ENCODE results near the gene RHAG.

DNA sequence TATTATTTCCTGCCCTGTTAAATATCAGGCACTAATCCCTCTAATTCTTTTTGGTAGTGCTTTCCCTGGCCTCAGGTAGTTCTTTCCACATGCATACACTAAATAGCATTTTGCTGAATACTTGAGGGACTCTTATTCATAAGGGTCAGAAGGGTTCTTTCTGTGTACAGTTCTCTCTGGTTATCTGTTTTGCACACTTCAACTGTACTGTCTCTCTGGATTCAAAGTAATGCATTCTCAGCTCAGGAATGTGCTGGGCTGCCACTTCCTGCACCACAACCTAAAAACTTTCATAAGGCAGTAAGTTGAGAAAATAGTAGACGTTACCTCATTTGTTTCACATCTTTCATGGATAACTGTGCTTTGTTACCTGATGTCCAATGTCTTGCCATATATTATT, 54.1 kb downstream of the RHAG start:
- TF ChIP-seq L3MBTL2 (conservative IDR thresholded peaks at IDR 0.05) = no peak
- no peak for TF ChIP-seq FOXM1 (IDR thresholded peaks at IDR 0.05; ENCODE audit: borderline replicate concordance)
- no peak for TF ChIP-seq LEF1 (IDR thresholded peaks at IDR 0.05; ENCODE audit: borderline replicate concordance)
- TF ChIP-seq, protein P1, sequence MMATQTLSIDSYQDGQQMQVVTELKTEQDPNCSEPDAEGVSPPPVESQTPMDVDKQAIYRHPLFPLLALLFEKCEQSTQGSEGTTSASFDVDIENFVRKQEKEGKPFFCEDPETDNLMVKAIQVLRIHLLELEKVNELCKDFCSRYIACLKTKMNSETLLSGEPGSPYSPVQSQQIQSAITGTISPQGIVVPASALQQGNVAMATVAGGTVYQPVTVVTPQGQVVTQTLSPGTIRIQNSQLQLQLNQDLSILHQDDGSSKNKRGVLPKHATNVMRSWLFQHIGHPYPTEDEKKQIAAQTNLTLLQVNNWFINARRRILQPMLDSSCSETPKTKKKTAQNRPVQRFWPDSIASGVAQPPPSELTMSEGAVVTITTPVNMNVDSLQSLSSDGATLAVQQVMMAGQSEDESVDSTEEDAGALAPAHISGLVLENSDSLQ (IDR thresholded peaks at IDR 0.05) = no peak

Data from HEK293T (cell line).